GM18498 (cell line): ENCODE results near the gene MILR1.
"Not testable (repeated sequence)": the region's sequence is repeated elsewhere in the genome, so short reads cannot be mapped to it uniquely, and the experiment has no call there.

Experiments used
- ATAC-seq: cut with Tn5 transposase; IDR thresholded peaks from one replicate; pipeline ENCODE4 v1.9.1; 2021; ENCODE audit warnings: mild to moderate bottlenecking, moderate library complexity; ENCODE audit not compliant: unreplicated experiment

Gene MILR1

GRCh38 chr17:64448665-64449512, at the start of gene MILR1:
TSS of gene MILR1 (plus strand) at chr17:64449115. CDS start at chr17:64449169, 54 bp downstream.
- ATAC-seq: no peak

- ATAC-seq: no peak
Observed at GRCh38 chr17:64399767-64400156, 49.2 kb upstream of the MILR1 start.

- ATAC-seq: no peak
Observed at GRCh38 chr17:64400642-64401041, 48.3 kb upstream of the MILR1 start.

GRCh38 chr17:64401244-64401860, 47.6 kb upstream of the MILR1 start:
- ATAC-seq: no peak

- no peak for ATAC-seq
Observed at GRCh38 chr17:64401941-64402340, 47.0 kb upstream of the MILR1 start.

- no peak for ATAC-seq
Observed at GRCh38 chr17:64402469-64402868, 46.4 kb upstream of the MILR1 start.

GRCh38 chr17:64403881-64404460, 44.9 kb upstream of the MILR1 start:
- ATAC-seq: no peak

GRCh38 chr17:64406321-64407200, 42.4 kb upstream of the MILR1 start:
- ATAC-seq: no peak

GRCh38 chr17:64410750-64411490, 38.0 kb upstream of the MILR1 start:
- ATAC-seq: no peak

GRCh38 chr17:64411999-64412771, 36.7 kb upstream of the MILR1 start:
- no peak for ATAC-seq

- ATAC-seq: no peak
Observed at GRCh38 chr17:64412944-64413381, 36.0 kb upstream of the MILR1 start.

GRCh38 chr17:64413513-64413912, 35.4 kb upstream of the MILR1 start:
- ATAC-seq: no peak

- no peak for ATAC-seq
Observed at GRCh38 chr17:64418506-64419339, 30.2 kb upstream of the MILR1 start.

- no peak for ATAC-seq
Observed at GRCh38 chr17:64420143-64420670, 28.7 kb upstream of the MILR1 start.

GRCh38 chr17:64422121-64422520, 26.8 kb upstream of the MILR1 start:
- not testable (repeated sequence) for ATAC-seq

GRCh38 chr17:64423881-64424280, 25.0 kb upstream of the MILR1 start:
- no peak for ATAC-seq

- ATAC-seq: no peak
Observed at GRCh38 chr17:64424324-64424849, 24.5 kb upstream of the MILR1 start.

GRCh38 chr17:64425191-64425590, 23.7 kb upstream of the MILR1 start:
- no peak for ATAC-seq
